GM19238 (cell line): Measurements from ENCODE around the gene SPTBN5.
"Not testable (repeated sequence)": the region's sequence is repeated elsewhere in the genome, so short reads cannot be mapped to it uniquely, and the experiment has no call there.

ENCODE experiments used
- DNase-seq: peaks from one replicate; pipeline ENCODE4 v3.0.0; 2011; ENCODE audit warnings: low spot score; ENCODE audit not compliant: insufficient read length

Gene SPTBN5

DNA sequence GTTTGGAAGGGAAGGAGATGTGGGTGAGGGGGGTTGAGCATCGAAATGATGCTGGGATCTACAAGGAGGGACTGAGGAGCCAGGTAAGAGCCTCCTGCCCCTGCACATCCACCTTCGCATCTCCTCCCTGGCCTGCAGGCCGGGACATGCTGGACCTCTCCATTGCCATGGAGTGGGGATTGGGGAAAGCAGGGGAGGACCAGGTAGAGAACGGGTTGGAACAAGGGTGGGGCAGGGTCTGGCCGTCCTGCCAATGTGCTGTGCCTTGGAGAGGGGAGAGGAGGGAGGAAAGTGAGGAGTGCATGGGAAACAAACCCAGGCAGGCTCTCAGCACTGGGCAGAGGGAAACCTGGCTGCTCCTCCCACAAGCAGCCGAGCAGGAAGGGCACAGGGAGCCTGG, 44.6 kb downstream of the SPTBN5 start:
- DNase-seq, result no peak

DNA sequence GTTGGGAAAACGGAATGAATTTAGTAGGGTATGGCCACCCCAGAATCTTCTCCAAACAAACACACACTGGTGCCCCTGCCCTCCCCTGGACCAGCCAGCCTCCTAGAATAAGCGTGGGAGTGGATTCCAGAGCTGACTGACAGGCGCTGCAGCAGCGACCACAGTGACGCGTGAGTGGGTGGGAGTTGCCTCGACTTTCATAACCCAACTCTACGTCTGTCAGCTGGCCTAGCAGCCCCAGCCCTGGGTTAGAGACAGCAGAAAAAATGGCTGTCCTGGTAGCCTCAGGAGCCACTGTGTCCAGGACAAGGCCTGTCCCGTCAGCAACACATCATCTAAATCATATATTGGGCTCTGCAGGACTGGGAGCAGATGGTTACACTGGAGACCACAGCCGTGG, 45.2 kb downstream of the SPTBN5 start:
- DNase-seq, result no peak

DNA sequence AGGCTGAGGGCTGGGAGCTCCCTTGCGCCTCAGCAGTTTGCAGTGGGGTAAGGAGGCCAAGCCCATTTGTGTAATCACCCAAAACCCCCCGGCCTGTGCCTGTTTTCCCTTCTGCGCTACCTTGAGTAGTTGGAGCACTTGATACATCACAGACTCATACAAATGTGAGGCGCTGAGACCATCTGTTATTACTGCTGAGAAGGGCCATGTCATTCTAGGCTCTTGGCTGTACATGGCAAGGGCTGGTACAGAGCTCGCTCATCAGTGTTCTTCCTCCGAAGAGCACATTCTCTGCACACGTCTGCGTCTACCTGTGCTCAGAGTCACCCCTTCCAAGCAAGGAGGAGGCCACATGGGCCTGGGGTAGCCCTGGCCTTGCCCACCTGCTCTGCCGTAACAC, 45.9 kb downstream of the SPTBN5 start:
- no peak for DNase-seq

DNA sequence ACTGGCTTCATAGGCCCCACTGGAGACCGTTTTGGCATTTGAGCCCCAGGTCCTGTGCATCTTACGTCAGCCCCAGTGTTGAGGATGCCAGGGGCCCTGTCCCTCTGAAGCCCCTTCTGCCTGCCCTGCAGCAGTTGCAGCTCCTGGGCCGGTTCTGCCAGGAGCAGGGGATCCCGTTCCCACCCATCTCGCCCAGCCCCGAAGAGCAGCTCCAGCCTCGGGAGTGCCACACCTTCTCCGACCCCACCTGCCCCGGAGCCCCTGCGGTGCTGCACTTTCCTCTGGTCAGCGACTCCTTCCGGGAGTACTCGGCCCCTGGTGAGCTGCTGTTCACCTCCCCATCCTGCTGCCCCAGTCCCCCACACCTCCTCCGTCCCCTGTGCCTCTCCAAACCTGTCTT, 46.6 kb downstream of the SPTBN5 start:
- DNase-seq, result no peak

DNA sequence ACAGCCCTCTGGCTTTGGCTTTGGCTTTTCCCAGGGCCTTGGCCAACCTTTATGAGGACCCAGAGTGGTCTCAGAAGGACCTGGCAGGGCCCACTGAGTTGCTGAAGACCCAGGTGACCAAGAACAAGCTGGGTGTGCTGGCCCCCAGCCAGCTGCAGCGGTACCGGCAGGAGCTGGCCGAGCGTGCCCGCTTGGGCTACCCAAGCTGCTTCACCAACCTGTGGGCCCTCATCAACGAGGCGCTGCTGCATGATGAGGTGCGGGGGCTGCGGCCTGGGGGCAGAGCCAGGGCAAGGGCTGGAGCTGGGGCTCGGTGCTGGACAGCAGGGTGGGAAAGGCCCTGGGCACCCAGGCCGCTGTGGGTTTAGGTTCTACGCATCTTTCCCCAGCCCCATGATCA, 49.0 kb downstream of the SPTBN5 start:
- no peak for DNase-seq

DNA sequence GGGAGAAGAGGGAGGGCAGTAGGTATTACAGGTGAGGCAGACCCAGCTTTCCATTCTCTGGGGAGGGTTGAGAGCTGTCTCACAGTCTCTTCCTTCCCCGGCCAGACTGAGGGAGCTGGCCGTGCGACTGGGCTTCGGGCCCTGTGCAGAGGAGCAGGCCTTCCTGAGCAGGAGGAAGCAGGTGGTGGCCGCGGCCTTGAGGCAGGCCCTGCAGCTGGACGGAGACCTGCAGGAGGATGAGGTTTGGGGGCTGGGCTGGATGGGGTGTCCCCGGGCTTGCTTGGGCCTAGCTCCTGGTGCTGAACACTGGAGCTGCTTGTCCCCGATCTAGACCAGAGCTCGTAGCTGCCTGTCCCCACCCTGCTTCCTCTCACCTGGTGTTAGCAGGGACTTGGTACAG, 50.3 kb downstream of the SPTBN5 start:
- no peak for DNase-seq

DNA sequence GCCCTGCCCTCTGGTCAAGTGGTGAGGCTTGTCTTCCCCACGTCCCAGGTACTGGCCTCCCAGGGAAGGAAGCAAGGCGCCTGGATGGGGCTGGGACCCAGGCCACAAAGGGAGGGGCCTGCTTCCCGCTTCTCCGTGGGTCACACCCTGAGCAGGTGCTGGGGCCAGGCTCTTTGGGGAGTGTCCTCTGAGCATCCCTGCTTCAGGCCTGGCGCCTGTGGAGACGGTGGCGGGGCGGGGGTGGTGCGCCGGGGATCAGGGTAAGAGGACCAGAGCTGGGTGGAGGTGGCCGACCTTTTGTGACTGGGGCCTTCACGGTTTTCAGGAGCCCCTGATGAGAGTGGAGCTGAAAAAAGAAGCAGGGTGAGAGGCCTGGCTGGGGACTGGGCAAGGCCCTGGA, 51.6 kb downstream of the SPTBN5 start:
- no peak for DNase-seq

DNA sequence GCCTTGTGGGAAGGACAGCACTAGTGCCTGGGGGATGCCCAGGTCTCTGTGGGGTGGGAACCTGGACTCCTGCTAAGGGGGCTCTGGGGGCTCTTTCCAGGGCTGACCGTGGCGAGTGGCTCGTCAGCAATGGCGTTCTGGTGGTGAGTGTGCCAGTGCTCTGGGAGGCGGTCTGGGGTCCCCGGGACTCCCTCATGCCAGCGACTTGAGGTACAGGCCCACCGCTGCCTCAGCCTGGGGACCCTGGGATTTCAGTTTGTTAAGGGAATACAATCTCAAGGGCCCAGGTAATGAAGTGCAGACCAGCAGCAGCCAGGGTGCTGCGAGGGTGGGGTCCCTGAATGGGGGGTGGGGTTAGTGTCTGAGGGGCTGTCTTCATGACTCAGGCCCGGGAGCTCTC, 52.7 kb downstream of the SPTBN5 start:
- no peak for DNase-seq

DNA sequence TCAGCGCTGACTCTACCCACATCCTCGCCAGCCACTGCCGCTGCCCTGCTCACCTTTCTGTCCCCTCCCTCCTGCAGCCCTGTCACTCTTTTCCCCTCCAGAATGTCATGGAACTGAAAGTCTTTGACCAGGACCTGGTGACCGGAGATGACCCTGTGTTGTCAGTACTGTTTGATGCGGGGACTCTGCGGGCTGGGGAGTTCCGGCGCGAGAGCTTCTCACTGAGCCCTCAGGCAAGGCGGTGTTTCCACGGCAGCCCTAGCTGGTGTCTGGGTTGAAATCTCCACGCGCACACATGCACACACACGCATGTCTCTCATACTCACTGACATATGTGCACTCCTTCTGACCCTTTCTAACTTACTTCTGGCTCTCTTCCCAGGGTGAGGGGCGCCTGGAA, 53.2 kb downstream of the SPTBN5 start:
- DNase-seq, result no peak

DNA sequence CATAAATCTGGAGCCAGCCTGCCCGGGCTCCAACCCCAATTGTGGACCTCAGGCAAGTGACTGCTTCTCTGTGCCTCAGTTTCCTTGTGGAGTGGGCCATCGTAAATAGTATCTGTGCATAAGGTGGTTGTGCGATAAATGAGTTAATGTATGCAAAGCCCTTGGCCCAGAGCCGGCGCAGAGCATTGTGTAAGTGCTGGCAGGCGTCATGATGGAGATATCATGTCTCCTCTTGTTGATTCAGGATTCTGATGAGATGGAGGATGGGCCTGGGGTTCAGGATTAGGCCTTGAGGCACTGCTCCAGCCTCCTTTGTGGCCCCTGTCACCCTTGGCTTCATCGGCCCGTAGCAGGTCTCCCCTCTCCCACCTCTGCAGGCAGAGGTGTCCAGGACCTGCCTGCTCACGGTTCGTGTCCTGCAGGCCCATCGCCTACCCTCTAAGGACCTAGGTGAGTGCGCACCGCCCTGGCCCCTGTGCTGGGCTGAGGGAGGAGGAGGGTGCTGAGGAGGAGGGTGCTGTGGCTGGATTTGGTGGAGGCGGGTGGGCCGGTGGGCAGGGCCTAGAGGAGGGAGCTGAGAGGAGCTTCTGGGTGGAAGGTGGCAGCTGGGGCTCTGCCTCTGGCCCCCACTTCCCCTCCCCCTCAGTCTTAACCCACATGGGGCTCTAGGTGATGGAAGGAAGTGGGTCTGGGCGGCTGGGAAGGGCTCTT, 53.9 kb downstream of the SPTBN5 start:
- no peak for DNase-seq

DNA sequence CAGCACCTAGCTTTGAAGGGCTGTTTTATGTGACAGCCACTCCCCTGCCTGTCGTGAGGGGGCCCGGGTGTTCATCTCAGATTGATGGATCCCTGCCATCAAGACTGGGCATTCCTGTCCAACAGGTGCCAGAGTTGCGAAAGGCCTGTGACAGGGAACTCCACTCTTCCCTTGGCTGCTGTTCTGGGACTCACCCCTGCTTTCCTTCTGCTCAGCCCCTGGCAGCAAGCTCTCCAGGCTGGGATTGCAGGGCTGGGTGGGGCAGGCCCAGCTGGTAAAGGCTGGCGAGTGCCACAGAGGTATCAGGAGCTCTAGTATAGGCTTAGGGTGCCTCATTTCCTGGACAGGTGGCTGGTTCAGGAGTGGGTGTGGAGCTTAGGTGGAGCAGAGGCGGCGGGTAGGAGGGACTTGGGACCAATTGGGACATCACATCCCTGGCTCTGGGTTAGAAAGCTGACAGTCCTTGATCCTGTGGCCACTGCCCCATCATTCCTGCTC, 55.4 kb downstream of the SPTBN5 start, which contains the start of gene PLA2G4B:
PLA2G4B (plus strand) TSS at position 448 of the 498 bp plus-strand sequence. CDS start 67 bp downstream, outside the sequence.
- DNase-seq, result no peak

DNA sequence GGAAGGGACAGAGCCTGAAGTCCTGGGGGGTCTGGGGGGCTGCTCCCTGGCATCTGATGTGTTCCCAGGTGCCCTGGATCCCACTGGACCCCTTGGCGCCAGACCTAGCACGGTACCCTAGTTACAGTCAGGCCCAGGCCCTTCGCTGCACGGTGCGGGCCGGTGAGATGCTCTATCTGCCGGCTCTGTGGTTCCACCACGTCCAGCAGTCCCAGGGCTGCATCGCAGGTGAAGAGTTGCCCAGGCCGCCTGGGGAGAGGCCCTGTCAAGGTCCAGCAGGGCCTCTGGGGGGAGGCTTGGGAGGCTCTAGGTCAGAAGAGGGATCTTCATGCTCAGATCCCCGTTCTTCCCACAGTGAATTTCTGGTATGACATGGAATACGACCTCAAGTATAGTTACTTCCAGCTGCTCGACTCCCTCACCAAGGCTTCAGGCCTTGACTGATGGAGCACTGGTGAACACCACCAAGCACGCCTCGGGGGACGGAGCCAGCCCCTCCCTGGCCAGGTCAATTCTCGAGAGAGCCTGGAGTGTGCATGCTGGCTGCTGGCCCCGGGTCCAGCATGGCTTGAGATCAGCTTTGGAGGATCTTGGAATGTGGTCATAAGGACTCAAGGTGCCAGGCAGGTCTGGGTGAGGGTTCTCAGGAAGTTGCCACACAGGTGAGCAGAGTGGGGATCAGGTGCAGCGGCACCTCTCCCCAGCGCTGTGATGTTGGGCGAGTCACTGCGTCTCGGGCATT, 57.0 kb downstream of the SPTBN5 start:
- no peak for DNase-seq

DNA sequence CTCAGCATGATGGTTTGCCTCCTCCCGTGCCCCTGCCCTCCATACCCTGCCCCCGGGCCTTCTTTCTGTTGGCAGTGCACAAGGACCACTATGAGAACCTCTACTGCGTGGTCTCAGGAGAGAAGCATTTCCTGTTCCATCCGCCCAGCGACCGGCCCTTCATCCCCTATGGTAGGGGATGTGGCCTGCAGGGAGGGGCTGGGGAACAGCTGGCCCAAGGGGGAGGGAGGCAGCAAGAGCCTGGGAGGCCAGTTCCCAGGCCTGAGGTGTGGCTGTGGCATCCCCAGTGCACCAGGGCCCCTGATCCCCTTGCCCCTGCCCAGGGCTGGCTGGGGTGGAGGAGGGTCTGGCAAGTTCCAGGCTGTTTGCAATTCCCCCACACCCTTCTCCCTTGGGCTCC, 57.8 kb downstream of the SPTBN5 start:
- no peak for DNase-seq

DNA sequence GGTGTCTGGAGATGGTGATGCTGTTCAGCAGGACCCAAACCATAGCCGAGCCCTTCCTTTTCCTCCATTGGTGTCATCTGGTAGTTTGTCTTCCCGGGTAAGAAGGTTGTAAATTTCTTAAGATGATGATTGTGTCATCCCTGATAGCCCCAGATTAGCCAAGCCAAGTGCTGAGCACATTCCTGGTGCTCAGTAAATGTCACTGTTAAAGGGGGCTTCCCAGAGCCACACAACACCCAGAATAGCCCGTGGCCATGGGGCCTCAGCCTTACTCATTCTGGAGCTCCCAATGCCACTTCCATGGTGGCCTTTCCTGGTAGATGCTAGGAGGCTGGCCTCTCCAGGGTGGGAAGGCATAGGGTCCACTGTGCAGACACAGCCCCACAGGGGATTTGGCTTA, 59.8 kb downstream of the SPTBN5 start:
- DNase-seq, result no peak

DNA sequence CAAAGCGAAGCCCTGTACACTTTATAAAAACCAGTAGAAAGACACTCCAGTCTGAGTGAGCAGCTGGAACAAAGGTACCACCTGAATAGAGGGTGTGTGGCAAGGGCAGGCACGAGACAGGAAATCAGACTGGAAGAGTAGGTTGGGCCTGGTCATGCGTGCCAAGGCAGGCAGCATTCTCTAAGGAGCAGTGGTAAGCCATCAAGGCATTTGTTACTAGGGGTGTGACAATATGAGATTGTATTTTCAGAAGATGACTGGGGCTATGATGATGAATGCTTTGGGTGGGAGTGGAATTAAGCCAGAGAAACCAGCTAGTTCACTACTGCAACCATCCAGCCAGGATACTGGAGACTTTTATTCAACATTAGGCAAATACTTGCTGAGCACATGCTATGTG, 61.0 kb downstream of the SPTBN5 start:
- DNase-seq, result no peak

DNA sequence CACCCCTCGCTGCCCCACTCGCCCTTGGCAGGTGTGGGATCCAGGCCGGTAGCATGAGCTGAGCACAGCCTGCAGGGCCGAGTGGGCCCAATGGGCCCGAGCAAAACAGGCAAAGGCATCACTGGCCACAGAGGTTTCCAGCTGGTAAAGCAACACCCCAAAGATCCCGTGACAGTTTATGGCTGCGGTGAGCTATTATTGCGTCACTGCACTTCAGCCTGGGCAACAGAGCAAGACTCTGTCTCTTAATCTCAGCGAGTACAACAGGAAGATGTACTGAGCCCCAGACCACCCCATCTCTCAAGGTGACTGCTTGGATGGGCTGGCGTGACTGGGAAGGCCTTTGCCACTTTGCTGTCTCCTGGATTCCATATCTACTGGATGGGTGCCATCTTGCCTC, 61.6 kb downstream of the SPTBN5 start:
- no peak for DNase-seq

DNA sequence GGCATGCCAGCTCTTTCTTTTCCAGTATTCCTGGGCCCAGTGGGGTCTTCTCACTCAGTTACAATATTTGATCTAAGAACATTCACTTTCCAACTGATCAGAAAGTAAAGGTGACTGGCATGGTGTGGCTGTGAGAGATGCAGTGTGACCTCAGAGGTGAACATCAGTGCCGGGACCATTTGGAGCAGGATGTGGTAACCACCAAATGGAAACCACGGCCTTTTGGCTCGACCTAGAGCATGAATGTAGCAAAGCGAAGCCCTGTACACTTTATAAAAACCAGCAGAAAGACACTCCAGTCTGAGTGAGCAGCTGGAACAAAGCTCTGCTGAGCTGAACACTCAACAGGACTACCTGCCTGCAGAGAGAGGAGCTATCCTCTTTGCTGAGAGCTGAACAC, 62.6 kb downstream of the SPTBN5 start:
- DNase-seq, result not testable (repeated sequence)

DNA sequence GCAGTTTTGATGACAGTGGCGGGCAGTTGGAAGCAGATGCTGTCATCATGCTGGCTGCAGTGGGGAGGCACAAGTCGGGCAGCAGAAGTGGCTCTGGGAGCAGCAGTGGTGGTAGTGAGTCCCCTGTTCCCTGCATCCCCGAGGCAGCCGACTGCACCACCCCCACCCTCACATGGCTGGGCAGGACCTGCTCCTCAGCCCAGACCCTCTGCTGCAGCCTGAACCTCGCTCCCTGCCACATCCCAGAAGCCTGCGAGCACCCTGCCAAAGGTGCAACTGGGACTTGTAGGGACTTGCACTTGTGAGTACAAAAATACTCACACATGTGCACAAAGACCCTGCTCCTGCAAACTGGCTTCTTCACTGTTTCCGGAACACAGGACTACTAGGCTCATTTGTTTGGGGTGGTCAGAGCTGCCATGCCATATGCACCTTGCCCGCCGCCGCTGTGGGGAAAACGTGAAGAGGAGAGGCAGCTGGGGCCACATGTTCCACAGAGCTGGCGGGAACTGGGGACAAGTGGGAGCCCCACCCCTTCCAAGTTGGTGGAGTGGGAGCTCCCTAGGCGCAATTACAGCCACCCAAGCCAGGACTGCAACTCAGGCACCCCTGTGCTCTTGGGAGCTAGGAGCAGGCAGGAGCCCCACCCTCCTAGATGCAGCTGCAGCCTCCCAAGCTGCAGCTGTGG, 63.8 kb downstream of the SPTBN5 start:
- DNase-seq, result no peak

DNA sequence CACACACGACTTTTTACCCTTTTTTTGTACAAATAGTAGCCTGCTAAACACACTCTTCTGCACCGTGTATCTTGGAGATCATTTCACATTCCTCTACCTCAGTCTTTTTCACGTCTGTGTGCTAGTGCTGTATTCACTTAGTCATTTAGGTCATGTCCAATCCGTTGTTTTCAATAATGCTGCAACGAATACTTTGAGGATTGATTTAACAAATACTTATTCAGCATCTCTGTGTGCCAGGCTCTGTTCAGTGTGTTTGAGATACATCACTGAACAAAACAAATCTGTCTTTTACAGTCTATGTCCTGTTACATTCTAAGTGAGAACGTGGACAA, 65.1 kb downstream of the SPTBN5 start:
- no peak for DNase-seq

DNA sequence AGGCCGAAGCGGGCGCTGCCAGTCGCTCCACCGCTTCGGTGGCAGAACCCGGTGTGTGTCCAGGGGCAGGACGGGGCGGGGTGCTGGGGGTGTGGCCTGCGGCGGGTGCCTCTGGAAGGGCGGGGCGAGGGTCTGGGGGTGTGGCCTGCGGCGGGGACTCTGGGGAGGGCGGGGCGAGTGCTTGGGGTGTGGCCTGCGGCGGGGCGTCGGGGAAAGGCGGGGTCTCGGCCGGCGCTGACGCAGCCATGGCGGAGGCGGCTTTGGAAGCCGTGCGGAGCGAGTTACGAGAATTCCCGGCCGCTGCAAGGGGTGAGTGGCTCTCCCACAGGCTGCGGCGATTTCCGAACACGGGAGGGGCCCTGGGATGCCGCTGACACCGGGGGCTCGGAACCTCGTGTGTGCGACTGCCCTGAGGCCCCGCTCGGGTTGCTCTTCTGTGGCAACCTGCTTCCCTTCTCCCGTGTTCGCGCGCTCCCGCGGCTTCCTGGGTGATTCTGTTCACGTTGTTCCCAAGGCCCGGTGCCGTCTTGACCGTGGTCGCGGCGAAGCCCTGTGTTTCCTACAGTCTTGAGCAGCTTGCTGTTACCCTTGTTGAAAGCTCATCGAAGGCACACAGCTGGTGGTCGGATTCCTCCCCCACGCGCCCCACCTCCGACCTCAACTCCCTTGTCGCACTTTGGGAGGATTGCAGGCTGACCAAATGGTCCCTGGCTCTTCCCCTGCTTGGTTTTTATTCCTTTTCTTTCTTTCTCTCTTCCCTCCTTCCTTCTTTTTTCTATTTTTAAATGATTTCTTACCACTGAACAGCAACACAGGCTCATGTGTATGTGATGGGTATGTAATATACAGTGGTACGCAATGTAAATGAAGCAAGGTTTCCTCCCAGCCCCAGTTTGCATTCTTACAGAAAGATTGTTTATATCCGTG, 65.7 kb downstream of the SPTBN5 start, which contains the start of gene JMJD7:
JMJD7 (plus strand) TSS at position 213 of the 927 bp plus-strand sequence; CDS start at position 246, 33 bp downstream.
- peak; percentile 95 for DNase-seq

DNA sequence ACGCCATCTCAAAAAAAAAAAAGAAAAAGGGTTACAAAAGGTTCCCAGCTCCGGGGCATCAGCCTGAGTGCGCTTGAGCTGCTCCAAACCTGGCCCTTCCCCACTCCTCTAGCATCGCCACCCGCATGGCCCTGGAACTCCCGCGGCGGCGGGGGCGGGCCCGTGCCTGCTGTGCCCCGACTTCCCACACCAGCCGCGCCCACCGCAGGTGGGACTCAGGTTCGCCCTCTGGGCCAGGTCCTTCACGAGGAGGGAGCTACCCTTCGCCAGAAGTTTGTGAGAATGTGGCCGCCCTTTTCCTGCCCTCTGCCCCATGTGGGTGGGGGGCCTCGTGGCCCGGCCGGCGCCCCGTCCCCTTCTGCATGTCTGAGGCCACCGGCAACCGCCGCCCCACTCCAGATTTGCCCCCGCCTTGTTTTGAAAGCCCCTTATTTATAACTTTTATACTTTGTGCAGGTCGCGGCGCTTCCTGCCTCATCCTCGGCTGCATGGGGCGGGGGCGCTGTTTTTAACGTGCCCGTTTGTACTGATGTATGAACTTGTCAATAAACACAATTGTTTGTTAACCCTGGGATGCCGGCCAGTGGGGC, 66.5 kb downstream of the SPTBN5 start:
- no peak for DNase-seq
